Muscle of arm (tissue), 12 donors: ENCODE measurements around the gene SRSF1. TPM values are rescaled to one million over a fixed set of nuclear protein-coding genes. Genes with fewer than 3 reads are reported as not detected.
A peak's percentile ranks its signal among the peaks of the same experiment; 100 is the strongest.
"Not testable (repeated sequence)": the region's sequence is repeated elsewhere in the genome, so short reads cannot be mapped to it uniquely, and the experiment has no call there.

Experiments used
- DNase-seq: peaks from one replicate; pipeline ENCODE4 v3.0.0-alpha.2; 2013
- polyA plus RNA-seq, 12 donors: library from polyadenylated mRNA; unstranded; fragments of 120-200 nt; gene quantifications; one replicate each; pipeline ENCODE4 v1.2.1, GENCODE V29; 2013; ENCODE audit not compliant: insufficient read length in 12 of 12

The SRSF1 gene
- polyA plus RNA-seq, 12 donors, result 146 to 244 (median 191) TPM; not detected in 1

- not testable (repeated sequence) for DNase-seq
Measured at GRCh38 chr17:57974053-57974824, 32.8 kb downstream of the SRSF1 start.

- no peak for DNase-seq
Measured at GRCh38 chr17:57972151-57972550, 34.9 kb downstream of the SRSF1 start.

GRCh38 chr17:57971572-57971971 is 35.5 kb downstream of the SRSF1 start:
- DNase-seq, result no peak

DNA sequence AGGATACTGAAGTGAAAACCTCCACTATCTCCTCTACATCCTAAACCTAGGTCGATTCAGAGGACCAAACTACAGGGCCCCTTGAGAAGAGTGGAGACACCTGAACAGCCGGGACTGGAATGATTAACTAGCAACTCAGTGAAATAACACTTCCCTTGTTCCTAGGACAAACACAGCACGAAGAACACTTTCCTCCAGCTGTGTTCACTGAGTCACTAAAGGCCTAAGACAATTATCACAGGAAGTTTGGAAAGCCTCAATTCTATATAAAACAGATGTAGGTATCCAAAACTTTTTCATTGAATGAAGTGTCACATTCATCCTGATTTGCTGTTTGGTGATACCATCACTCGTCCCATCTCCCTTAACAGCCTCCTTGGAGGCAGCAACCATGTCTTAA is 36.3 kb downstream of the SRSF1 start:
- DNase-seq, result no peak

DNA sequence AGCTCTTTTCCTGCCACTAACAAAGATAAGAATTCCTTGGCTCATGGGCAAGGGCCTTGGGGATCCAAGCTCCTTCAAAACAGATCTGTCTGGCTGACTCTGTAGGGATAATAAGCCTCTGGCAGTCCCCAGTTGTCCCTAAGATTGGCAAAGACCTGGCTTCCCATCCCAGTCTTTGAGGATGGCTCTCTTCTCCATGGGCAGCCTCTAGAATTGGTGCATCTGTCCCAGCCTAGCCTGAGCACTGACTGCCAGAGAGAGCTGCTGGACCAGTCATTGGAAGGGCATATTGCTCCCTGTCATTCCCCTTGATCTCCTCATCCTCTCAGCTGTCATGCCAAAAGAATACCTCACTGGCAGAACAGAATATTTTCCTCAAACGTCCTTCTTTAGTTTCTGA is 38.6 kb downstream of the SRSF1 start:
- DNase-seq, result no peak

DNA sequence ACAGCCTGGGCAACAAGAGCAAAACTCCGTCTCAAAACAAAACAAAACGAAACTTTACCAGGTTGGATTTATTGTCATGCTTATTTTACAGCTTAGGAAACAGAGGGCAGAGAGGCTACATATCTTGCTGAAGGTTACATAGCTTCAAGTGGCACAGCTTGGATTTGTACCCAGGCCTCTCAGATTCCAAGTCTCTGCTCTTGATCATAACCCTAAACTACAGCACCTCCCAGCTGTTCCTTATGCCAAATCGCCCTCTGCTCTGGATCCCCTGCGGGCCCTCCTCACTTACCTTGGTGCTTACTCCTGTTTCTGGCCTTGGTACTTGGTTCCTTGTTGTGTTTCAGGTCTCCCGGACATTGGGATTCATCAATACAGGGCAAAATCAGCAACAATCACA is 40.2 kb downstream of the SRSF1 start:
- no peak for DNase-seq

- no peak for DNase-seq
Measured at GRCh38 chr17:57966246-57966645, 40.8 kb downstream of the SRSF1 start.

- no peak for DNase-seq
Measured at GRCh38 chr17:57965521-57966160, 41.4 kb downstream of the SRSF1 start.

- no peak for DNase-seq
Measured at GRCh38 chr17:57963149-57963511, 43.9 kb downstream of the SRSF1 start.

- no peak for DNase-seq
Measured at GRCh38 chr17:57962279-57963148, 44.5 kb downstream of the SRSF1 start.

DNA sequence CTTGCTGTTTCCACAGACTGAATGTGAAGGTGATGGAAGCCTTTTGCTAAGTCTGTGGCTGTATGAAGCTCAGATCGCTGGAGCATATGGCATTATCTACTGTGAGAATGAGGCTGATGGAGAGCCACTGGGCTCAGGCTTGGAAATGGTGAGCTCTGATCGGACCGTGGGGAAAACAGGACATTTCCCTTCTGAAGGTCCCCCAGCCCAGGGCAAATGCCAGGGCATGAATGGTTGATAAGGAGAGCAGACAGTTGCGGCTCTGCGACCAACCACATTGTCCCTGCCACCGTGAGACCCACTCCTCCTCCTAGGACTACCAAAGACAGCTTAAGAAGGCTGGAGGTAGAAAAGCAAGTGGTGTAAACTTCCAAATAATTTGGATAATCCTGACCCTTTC is 47.1 kb downstream of the SRSF1 start:
- DNase-seq, result no peak

DNA sequence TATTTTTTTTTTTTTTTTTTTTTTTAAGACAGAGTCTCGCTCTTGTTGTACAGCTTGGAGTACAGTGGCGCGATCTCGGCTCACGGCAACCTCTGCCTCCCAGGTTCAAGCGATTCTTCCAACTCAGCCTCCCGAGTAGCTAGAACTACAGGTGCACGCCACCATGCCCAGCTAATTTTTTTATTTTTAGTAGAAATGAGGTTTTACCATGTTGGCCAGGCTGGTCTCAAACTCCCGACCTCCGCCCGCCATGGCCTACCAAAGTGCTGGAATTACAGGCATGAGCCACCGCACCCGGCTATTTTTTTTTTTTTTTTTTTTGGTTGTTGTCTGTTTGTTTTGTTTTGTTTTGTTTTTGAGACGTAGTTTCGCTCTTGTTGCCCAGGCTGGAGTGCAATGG is 48.7 kb downstream of the SRSF1 start:
- not testable (repeated sequence) for DNase-seq

DNA sequence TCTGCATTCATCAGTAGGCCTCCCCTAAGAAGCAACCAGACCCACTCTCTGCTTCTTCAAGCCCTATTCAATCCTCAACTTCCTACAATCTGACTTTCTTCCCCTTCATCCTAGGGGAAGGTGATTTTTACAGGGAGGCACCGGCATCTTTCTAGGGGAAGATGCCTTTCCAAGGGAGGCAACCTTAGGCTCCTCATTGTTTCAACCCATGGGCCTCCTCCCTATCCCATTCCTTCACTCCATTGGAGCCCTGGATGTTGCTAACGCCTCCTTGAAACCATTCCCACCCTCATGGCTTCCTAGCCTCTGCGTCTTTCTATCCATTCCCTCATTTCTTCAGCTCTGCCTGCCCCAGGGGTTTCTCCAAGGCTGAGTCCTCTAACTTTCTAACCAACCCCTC is 49.2 kb downstream of the SRSF1 start:
- no peak for DNase-seq

- no peak for DNase-seq
Measured at GRCh38 chr17:57957120-57957850, 49.8 kb downstream of the SRSF1 start.

DNA sequence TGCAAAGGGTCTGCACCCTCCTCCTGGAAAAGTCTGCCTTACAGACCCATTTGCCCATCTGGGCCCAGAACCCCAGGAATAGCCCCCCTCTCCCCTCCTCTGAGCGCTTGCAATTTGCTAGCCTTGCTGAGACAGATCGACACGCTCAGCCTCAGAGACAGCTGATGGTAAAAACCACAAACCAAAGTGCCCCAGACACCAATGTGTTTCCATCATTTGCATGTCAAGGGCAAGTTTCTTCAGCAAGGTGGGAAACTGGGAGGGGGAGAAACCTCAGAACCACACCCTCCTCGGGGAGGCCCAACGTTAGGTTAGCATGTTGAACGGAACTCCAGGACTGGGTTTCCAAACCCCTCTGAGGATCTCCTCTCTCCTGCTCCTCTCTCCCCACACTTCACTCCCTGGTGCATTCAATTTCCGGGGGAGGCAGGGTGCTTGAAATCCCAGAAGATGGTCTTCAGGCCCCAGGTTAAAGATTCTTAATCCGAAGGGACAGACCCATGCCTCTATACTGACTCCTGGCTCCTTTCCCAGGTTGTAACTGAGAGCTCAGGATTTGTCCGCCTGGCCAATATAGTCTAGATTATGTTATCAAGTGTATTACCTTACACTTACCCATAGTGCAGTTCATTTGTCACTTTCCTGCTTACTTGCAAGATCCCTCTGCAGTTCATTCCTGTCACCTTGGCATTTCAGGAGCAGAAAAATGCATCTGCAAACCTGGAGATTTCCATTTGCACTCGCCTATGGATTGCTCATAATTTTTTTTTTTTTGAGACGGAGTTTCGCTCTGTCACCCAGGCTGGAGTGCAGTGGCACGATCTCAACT is 50.5 kb downstream of the SRSF1 start:
- no peak for DNase-seq

DNA sequence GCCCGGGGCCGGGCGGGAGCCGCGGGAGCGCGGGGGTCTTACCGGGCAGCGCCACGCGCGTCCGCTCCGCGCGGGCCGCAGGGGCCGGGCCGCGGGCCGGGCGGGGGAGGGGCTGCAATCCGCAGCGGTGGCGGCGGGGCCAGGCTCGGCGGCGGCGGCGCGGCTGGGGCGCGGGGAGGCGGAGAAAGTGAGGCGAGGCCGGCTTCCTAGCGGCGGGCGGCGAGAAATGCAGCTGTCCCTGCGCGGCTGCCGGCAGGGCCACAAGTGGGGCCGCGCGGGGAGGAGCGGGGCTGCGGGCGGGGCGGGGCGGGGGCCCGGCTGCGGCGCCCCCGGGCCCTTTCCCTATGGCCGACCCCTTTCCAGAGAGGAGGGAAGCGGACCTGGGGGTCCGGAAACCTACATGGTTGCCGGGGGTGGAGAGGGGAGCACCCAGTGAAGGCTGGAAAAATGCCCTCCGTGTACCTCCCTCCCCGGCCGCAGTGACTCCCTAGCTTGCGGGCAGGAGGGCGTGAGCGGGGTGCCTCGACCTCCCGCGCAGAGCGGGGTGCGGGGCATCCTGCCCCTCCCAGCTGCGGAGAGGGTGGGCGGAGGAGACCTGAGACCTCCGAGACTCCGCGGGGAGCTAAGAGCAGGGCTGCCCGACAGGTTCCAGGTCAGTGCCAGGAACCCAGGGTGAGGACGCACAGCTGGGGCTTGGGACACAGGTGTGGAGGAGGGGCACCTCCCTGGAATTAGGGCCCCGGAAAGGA is 51.7 kb downstream of the SRSF1 start, which contains the start of gene CUEDC1:
Gene CUEDC1, minus strand, starts transcription at position 230 of the 749 bp plus-strand sequence. CDS start 69,848 bp downstream, outside the sequence.
- no peak for DNase-seq

GRCh38 chr17:57954397-57955182 is 52.5 kb downstream of the SRSF1 start:
- peak; percentile 68 for DNase-seq

DNA sequence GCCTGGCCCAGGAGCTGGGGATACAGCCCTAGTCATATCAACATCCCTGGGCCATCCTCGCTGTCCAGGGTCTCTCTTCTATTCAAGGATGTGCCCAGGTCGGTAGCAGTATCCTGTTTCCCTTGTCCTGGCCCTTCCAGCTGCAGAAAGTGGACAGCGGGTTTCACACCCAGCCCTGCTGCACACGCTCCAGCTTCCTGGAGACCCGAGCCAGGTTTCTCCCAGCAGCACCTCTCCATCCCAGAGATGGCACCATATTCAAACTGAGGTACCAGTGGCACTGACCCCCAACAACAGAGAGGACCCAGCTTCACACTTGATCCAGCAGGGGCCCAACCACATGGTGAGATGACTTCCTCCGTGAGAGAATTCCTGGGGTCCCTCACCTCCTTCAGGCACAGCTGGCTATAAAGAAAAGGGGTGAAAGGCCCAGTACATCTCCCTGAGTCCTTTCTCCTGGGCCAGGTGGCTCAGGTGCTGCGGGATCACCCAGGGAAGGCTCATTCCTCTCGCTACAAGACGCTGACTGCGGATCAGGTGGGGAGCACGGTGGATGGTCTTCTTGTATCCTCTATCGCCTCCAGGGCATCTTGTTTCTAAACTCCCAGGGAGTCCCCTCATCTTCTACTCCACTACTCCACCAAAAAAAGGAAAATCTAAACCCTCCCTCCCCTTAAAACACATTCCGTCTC is 53.2 kb downstream of the SRSF1 start:
- DNase-seq, result no peak
